ENCODE data around the gene LRRC61.
"Not testable (repeated sequence)": the region's sequence is repeated elsewhere in the genome, so short reads cannot be mapped to it uniquely, and the experiment has no call there.

LRRC61 gene

DNA sequence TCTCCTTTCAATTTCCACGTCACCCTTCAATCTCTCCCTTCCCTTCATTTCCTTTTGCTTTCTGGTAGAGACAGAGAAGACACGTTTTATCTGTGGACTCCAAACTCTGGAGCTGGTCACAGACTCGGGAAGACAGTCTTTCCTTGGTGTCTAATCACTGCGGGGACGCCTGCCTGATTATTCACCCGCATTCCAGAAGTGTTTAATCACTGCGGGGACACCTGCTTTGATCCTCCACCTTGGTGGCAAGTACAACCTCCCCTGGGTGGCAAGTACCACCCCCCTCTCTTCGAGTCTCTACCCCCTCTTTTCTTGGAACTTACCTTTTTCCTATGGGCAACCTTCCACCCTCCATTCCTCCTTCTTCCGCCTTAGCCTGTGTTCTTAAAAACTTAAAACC is 15.3 kb upstream of the LRRC61 start:
- DNase-seq (ENCODE audit: low read depth) = no peak

DNA sequence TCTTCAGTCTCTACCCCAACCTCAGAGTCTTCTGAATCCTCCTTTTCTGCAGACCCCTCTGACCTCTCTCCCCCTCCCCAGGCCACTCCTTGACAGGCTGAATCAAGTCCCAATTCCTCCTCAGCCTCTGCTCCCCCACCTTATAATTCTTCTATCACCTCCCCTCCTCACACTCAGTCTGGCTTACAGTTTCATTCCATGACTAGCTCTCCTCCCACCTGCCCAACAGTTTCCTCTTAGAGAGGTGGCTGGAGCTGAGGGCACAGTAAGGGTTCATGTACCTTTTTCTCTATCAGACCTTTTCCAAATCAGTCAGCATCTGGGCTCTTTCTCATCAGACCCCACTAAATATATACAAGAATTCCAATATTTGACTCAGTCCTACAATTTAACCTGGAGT is 14.6 kb upstream of the LRRC61 start:
- DNase-seq (ENCODE audit: low read depth) = no peak

DNA sequence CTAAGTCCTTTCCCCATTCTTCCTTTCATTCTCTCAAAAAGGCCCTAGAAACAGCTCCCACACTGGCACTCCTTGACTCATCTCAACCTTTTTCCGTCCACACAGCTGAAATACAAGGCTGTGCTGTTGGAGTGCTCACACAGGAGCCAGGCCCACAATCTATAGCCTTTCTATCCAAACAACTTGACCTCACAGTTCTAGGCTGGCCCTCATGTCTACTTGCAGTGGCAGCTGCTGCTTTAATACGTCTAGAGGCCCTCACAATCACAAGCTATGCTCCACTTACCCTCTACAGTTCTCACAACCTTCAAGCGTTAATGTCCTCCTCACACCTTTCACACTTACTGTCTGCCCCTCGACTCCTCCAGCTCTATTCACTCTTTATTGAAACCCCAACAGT is 12.0 kb upstream of the LRRC61 start:
- no peak for DNase-seq (ENCODE audit: low read depth)

DNA sequence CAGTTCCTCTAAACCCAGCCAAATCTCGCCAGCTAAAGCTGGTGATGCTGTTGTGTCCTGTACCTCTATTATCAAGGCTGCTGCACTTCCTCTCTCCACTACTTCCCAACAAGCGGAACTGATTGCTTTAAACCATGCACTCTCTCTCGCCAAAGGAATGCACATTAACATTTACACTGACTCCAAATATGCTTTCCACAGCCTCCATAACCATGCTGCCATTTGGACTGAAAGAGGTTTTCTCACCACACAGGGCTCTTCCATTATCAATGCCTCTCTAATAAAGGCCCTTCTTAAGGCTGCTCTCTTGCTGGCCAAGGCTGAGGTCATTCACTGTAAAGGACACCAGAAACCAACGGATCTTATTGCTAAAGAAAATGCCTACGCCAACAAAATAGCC is 11.4 kb upstream of the LRRC61 start:
- no peak for DNase-seq (ENCODE audit: low read depth)

DNA sequence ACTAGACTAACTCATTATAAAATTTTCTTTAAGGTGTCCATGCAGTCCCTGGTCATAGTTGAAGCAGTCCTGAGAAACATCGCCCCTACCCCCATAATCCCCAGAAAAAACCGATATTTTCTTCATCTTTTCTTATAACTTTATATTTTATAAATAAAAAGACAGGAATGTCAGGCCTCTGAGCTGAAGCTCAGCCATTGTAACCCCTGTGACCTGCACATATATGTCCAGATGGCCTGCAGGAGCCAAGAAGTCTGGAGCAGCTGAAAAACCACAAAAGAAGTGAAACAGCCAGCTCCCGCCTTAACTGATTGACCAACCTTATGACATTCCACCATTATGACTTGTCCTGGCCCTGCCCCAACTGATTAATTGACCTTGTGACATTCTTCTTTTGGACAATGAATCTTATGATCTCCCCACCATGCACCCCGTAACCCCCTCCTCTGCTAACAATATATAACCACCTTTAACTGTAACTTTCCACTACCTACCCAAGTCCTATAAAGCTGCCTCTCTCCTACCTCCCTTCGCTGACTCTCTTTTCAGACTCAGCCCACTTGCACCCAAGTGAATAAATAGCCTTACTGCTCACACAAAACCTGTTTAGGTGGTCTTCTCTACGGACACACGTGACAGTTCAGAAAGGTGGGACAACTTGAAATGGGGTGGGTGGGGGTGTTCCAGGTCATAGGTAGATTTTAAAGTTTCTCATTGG is 10.3 kb upstream of the LRRC61 start:
- DNase-seq (ENCODE audit: low read depth) = not testable (repeated sequence)

DNA sequence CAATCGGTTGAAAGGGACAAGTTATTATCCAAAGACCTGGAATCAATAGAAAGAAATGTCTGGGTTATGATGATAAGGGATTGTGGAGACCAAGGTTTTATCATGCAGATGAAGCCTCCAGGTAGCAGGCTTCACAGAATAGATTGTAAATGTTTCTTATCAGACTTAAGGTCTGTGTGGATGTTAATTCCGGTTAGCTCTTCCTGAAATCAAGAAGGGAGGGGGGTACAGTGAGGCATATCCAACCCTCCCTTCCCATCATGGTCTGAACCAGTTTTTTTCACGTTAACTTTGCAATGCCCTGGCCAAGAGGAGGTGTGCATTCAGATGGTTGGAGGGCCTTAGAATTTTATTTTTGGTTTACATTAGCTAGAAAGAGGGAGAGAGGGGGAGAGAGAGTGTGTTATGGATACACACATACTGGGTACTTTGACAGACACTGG is 9.8 kb upstream of the LRRC61 start:
- no peak for DNase-seq (ENCODE audit: low read depth)

DNA sequence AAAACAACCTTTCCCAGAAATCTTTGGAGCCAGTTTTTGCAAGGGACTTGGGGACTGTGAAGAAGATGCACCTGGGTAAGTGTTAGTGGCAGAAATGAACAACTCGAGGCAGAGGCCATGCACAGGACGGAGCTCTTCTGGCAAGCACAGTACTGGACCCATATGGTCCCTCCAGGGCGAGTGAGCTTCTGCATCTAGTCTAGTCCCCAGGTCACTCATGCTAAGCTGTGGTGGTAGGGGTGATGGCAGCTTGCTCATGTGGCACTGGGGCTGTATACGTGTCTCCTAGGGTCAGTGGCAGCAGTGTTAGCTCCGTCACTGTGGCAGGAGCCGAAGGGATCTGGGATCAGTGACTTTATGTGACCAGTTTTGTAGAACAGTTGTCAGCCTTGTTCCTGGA is 9.3 kb upstream of the LRRC61 start:
- DNase-seq (ENCODE audit: low read depth) = no peak

DNA sequence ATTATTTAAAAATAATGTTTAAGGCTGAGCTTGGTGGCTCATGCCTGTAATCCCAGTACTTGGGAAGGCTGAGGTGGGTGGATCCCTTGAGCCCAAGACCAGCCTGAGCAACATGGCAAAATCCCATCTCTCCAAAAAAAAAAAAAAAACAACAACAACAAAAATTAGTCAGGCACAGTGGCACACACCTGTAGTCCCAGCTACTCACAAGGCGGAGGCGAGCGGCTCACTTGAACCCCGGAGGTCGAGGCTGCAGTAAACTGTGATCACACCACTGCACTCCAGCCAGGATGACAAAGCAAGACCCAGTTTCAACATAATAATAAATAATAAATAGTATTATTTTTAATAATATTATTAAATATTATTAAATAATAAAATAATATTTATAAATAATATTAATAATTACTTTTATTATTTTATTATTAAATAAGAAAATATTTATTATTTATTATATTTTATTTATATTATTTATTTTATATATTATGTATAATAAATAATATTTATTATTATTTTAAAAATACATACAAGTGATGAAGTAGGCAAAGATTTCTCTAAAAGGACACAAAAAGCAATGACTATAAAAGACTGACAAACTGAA is 8.4 kb upstream of the LRRC61 start:
- no peak for DNase-seq (ENCODE audit: low read depth)

DNA sequence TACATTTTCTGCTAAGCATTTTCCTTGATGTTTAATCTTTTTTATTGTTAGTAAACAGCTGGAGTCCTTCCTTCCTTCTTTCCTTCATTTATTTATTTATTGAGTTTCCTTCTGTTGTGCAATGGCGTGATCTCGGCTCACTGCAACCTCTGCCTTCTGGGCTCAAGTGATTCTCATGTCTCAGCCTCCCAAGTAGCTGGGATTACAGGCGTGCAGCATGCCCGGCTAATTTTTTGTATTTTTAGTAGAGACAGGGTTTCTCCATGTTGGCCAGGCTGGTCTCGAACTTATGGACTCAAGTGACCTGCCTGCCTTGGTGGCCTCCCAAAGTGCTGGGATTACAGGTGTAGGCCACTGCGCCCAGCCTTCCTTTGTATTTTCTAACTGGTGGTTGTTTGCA is 6.2 kb upstream of the LRRC61 start:
- not testable (repeated sequence) for DNase-seq (ENCODE audit: low read depth)

DNA sequence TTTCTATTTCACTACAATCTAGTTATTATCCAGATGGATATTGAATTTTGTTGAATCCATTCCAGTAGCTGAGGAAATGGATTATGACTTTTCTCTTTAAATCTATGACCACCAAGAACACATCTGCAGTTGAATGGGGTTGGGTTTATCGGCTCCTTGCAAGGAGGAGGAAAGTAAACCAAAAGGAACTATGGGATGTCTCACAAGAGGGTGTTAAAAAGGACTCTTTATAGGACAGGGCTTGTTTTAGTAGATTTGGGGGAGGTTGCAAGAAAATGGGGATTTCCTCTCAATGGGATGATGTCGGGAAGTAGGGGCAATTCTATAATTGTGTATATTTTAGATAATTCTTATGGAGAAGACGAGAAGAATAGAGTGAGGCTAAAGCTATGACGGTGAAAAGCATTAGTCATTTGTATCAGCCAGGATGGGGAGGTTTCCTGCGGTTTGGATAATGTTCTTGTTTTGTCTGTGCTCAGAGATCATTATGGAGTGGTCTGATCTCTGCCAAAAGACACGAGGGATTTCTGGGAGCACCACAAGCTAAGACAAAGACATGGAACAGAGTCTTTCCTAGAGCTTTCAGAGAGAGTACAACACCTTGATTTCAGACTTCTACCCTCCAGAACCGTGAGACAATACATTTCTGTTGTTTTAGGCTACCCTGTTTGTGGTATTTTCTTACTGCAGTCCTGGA is 5.3 kb upstream of the LRRC61 start:
- no peak for DNase-seq (ENCODE audit: low read depth)

DNA sequence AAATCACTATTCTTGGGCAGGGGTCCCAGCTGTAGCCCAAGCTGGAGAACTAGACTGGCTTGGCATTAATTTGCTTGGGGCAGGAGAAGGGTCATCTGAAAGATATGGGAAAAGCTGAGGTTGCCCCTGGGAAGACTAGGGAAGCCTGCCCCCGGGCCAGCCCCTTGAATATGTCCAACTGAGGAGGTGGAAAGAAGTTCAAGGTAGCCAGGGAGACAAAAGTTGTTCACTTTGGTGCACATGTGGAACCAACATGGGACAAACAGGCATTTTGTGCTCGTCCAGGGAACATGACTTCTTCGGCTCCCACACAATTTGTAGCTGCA is 1.4 kb upstream of the LRRC61 start:
- DNase-seq (ENCODE audit: low read depth) = no peak

DNA sequence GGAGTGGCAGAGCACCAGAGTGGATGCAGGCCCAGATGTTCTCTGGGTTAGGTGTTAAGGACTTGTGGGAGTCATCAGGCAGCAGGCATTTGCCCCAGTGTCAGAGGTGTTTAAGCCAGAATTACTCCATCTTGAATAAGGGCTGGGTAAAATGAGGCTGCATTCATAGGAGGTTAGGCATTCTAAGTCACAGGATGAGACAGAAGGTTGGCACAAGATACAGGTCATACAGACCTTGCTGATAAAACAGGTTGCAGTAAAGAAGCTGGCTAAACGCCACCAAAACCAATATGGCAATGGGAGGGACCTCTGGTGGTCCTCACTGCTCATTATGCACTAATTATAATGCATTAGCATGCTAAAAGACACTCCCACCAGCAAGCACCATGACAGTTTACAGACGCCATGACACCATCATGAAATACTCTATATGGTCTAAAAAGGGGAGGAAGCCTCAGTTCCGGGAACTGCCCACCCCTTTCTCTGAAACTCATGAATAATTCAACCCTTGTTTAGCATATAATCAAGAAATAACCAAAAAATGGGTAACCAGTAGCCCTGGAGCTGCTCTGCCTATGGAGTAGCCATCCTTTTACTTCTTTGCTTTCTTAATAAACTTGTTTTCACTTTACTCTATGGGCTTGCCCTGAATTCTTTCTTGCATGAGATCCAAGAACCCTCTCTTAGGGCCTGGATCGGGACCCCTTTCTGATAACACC is 882 bp upstream of the LRRC61 start:
- no peak for DNase-seq (ENCODE audit: low read depth)

DNA sequence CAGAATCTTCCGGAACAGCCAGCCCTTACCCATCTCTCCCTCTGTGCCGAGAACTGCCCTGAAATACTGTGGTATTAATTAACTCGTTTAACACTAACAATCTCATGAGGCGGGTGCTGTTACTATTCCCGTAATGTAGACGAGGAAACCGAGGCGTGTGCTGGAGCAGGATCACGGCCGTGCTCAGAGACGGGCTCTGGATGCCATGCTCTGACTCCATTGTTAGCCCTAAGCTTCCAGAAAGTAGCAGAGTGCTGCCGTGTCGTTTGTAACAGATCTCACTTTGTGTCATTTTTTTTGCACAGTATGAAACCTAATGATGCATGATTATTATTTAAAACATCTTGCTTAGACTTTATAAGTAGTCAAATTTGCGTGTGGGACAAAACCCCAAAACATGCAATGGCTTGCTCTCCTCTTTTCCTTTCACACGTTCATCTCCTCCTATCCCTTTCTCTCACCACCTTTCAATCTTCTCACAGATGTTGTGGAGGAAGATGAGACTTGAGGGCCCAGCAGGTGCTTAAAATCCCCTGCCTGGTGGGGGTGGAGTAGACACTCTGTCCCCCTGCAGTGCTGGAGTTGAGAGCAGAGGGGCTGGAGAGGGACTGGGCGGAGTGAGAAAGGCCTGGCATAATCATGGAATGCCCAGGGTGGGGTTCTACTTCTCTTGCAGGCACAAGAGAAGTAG is 672 bp downstream of the LRRC61 start:
- no peak for DNase-seq (ENCODE audit: low read depth)

DNA sequence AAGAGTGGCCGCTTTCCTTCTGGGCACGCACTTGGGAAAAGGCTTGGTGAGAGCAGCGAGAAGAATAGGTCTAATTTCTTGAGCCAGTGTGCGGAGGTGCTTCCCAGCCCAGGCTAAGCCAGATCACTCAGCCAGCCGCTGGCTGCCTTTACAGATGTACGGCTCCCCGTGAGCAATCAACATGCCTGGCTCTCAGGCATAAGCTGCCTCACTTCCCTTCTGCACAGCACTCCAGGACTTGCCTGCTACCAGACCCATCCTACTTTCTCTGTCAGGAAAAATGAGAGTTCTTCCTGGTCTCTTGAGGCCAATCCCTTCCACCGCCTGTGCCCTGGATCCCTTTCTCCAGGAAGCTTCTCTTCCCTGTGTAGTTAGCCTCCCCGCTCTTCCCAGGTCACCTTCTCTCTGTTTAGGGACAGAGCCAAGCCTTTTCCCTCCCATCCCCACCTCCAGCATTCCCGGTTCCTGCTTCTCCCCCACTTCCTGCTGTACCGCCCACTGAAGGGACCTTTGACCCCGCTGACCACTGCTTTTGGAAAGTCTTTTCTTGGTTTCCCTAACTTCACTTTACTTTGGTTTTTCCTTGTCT is 1.3 kb downstream of the LRRC61 start:
- DNase-seq (ENCODE audit: low read depth) = no peak

DNA sequence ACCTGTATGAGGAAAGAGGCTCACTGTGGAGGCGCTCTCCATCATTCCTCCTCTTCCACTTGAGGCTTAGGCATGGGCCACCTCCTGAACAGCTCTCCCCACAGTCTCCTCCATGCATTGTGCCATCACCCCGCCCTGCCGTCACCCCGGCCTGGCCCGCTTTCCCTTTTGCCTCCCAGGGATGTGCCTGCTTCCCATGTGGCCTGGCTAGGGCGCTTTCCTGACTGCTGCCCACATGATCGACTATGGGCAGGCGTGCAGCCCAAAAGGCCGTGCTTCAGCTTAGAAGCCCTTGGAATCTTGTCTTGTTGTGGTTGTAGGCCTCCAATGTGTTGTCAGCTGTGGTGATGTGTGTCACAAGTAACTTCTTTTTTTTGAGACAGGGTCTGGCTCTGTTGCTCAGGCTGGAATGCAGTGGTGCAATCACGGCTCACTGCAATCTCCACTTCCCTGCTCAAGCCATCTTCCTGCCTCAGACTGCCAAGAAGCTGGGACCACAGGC is 2.0 kb downstream of the LRRC61 start:
- no peak for DNase-seq (ENCODE audit: low read depth)

DNA sequence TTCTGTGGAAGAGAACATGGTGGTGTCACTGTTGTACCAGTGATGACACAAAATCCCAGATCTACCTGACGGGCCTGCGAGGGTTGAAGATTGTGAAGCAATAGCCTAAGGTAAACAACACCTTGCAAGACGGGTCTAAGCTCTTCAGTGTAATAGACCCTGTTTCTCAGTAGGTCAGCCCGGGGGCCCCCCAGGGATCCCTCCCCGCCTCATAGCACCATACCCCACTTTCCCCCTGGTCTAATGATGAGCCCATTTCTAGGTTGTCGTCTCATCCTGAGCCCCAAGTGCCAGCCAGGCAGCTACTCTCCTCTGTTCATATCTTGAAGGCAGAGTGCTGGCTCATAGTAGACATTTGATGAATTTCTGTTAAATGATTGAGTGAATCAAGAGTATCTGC is 2.7 kb downstream of the LRRC61 start:
- DNase-seq (ENCODE audit: low read depth) = no peak

DNA sequence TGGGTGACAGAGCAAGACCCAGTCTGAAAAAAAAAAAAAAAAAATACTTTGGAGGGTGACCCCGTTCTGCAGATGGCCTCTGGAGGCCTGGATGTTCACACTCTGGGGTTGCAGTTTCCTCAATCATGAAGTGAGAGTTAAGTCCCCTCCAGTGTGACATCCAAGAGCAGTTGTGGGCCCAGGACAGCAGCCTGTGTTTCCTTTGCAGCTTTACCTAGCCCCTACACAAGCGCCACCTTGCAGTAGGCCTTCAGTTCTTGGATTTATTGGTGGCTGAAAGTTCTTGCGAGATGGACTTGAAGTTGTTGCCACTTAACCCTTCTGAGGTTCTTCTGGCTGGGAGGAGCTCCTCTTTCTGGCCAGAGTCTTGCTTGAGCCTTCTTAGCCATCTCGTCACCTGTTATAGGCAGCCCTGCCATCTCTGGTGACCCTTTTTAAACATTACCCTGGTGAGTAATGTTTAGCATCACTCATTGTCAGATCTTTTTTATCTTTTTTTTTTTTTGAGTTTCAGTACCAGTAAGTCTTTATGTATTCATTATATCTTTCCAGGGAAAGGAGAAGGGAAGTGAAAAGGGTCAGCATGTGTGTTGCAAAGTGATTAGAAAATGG is 3.6 kb downstream of the LRRC61 start:
- no peak for DNase-seq (ENCODE audit: low read depth)

DNA sequence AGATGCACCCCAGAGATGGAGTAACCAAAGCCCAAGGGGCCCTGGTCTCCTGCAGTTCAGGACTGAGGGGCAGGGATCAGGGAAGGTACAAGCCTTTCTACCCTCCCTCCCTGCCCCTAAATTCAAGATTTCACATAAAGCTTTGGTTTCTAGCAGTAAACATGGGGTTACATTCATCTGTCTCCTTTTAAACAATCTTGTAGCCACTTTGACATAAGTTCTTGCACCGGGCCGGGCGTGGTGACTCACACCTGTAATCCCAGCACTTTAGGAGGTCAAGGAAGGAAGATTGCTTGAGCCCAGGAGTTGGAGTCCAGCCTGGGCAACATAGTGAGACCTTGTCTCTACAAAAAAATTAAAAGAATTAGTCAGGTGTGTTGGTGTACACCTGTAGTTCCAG is 4.2 kb downstream of the LRRC61 start:
- DNase-seq (ENCODE audit: low read depth) = no peak

DNA sequence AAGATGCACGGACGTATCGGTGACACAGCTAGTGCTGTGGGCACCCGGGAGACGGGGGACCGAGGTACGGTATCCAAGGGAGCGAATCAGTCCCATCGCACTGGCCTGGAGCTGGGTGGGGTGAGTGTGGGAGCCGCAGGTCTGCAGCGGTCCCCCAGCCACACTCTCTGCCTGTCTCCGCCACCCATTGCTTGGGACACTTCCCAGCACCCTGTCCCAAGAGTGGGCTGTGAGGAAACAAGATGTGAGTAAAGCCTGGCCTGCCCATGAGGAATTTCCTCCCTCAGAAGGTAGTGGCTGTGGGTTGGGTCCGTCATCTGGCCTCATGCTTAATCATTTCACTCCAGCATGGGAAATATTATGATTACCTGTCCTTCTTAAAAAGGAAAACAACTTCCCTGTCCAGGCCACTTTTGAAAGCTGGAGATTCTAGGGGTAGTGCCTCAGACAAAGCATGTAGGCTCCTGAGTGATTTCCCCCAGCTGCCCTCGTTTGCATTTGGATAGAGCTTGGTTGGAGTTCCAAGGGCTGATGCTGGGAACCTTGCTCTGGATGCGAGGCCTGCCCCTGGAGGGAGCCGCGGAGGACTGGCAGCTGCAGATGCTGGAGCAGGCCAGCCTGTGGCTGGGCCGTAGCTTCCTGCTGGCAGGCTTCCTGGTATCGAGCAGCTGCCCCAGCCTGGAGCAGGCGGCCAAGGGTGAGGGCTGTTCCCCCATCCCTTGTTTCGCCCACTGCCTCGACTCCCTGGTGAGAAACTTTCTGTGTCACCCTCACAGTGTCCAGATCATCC is 6.4 kb downstream of the LRRC61 start:
- no peak for DNase-seq (ENCODE audit: low read depth)

DNA sequence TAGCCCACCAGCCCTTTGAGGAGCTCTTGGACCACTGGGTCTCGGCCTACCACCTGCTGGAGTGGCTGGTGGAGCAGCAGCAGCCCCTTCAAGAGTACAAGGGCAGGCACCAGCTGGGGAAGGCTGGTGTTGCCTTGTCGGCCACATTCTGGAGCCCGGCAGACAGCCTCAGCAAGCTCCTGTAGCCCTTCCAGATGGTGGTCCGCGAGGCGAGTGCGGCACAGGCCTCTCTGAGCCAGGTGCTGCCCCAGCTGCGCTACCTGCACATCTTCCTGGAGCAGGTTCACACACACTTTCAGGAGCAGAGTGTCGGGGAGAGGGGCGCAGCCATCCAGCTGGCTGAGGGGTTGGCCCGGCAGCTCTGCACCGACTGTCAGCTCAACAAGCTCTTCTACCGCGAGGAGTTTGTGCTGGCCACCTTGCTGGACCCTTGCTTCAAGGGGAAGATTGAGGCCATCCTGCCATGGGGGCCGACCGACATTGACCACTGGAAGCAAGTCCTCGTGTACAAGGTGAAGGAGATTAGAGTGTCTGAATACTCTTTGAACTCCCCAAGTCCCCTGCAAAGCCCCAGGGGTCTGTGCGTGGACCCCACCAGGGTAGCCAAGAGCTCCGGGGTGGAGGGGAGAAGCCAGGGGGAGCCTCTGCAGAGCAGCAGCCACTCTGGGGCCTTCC is 7.2 kb downstream of the LRRC61 start:
- DNase-seq (ENCODE audit: low read depth) = no peak
